Ecto neural progenitor cell (in vitro differentiated cells): Measurements from ENCODE around the gene DDIAS.
"Not testable (repeated sequence)": the region's sequence is repeated elsewhere in the genome, so short reads cannot be mapped to it uniquely, and the experiment has no call there.

Experiments
- DNase-seq: peaks from one replicate; pipeline ENCODE4 v3.0.0-alpha.2; 2018; ENCODE audit warnings: low spot score

Gene DDIAS

DNA sequence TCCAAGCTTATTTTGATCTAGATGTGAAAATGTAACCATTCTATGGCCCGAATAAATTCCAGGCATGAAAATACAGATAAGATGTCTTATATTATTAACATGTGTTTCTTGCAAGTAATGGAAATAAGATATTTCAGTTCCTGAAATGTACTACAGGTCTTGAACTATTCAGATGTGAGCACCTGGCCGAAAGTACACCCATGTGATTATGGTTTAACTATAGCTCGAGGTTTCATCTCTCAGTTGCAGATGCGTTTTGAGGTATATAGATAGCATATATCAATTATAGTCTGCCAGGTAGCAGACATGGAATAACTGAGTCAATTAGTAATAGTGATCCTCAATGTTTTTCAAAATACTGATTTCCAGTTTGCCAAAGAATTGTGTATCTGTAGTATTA lies 68.3 kb downstream of the DDIAS start:
- no peak for DNase-seq

GRCh38 chr11:82970507-82971083 lies 69.1 kb downstream of the DDIAS start:
- not testable (repeated sequence) for DNase-seq

- DNase-seq: not testable (repeated sequence)
Observed at GRCh38 chr11:82971519-82971946, 70.0 kb downstream of the DDIAS start.

- no peak for DNase-seq
Observed at GRCh38 chr11:82972103-82972502, 70.6 kb downstream of the DDIAS start.

DNA sequence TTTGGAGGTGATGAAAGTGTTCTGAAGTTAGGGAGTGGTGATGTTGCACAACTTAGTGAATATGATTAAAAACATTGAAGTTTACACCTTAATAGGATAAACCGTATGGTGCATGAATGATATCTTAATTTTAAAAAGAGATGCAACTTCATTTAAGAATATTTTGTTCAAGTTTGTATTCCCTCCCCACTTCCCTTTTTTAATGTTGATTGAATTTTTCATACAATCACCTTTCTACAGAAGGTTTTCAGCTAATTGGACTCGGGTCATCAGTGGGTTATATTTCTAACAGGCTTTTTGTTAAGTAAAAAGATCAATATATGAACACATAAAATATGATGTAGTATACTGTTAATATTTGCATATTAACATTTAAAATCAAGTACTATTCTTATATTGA lies 72.6 kb downstream of the DDIAS start:
- DNase-seq: no peak

- DNase-seq: no peak
Observed at GRCh38 chr11:82974851-82975250, 73.3 kb downstream of the DDIAS start.

DNA sequence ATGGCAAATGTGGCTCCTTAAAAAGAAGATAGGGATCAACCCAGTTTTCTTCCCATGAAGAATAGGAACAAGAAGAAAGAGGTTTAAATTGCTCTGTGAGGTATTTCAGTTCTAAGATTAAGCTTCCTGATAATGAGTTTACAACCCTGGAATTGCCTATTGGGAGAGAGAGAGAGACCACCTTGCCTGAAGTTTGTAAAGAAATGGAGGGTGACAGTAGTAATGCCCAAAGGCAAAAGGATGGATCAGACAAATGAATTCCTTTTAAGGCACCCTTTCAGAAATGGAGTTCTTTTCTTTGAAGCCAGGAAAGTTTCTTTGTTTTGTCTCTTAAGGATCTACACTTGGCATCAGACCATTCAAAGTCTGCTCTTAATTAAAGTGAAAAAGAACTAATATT lies 74.3 kb downstream of the DDIAS start:
- no peak for DNase-seq

DNA sequence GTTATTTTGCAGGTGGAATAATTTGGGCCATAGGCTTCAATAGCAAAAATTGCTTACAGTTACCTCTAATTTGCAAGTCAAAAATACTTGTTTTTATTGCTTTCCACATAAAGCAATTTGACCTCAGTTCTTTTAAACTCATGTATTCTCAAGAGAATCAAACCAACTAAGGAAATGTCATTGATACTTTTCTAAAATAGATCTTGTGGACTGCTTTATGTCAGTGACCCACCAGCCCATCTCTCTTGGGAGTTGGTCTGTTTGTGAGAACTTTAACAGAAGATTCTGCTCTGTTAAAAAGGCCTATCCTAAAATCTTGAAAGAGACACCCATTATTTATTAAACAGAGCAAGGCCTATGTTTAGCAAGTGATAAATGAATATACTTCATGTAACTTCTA lies 75.2 kb downstream of the DDIAS start:
- no peak for DNase-seq

GRCh38 chr11:82978422-82979099 lies 77.0 kb downstream of the DDIAS start:
- DNase-seq: no peak

DNA sequence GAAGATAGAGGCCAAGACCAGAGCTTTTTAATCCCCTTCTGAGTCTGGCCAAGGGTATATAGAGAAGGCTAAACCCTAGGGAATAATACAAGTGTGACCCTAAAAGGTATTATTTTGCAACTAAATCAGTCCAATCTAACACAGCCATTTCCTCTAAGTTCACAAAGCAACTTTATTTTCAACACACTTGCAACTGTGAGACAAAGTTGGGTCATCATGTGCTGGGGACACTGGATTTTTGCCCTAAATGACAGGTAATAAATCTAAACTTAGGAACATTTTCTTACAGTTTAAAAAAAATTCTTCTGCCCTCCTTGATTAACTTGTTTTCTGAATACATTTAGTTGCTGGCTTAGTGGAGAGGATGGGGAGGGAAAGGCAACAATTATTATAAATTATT lies 78.3 kb downstream of the DDIAS start:
- no peak for DNase-seq

GRCh38 chr11:82980292-82980691 lies 78.8 kb downstream of the DDIAS start:
- no peak for DNase-seq

DNA sequence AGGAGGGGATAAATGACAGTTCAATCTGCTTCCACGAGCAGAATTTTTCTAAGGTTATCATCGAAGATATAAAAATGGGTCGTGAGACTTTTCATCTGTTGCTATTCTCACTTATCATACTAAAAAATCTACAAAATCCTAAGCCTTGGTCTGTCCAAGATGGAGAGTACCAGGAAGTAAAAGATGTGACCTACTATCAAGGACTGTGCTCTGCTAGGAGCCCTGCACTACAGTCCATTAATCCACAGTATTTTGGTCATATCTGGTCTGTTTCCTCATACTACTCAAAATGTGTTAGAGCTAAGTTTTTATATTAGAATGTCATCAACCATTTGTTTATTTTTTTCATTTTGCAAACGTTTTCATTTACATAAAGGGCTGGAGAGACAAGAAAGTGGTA lies 79.4 kb downstream of the DDIAS start:
- DNase-seq: no peak

DNA sequence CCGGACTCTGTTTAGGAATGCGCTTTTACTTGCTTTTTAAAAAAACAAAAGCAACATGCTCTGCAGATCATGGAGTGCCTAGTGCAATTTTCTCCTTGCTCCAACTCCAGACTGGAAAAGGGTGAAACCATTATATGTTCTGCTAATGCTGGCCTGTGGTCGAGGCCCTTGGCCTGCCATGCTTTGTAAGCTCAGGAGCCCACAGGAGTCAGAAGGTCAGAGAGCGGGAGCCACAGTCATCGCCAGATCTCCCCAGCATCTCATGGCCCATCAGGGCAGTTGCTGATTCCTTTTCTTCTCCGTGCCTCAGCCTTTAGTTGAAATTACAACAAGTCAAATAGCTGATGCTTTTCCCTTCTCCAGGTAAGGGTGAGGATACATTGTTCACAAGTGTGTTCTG lies 80.3 kb downstream of the DDIAS start:
- no peak for DNase-seq
